ENCODE measurements around the gene KY. TPM values are rescaled to one million over a fixed set of nuclear protein-coding genes. Genes with fewer than 3 reads are reported as not detected.

Gene KY
- total and polyA plus RNA-seq, 10 of the 15 experiments (the other 5 are each of a cell fraction or from before 2014, with no cell fraction given) = 0.04 to 0.11 TPM; not detected in 8

DNA sequence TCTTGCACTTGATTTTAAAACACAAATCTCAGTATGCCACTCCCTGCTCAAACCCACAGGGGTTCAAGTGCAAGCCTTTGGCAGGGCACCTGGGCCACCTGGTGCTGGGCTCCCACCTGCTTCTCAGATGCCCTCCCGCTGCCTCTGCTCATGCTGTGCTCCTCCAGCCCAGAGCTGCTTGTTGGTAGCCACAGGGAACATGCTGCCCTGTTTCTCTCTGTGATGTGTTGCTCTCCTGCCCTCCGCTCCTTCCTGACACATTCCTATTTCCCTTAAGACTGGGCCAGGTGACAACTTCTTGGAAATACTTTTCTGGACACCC lies 27.1 kb upstream of the KY start (continued):
- TF ChIP-seq, protein P1, sequence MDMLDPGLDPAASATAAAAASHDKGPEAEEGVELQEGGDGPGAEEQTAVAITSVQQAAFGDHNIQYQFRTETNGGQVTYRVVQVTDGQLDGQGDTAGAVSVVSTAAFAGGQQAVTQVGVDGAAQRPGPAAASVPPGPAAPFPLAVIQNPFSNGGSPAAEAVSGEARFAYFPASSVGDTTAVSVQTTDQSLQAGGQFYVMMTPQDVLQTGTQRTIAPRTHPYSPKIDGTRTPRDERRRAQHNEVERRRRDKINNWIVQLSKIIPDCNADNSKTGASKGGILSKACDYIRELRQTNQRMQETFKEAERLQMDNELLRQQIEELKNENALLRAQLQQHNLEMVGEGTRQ (IDR thresholded peaks at IDR 0.05; ENCODE audit: borderline replicate concordance, low read depth, low read length) = no peak
- TF ChIP-seq CBX5 (IDR thresholded peaks at IDR 0.05; ENCODE audit: low read depth) = no peak

- no peak for TF ChIP-seq HDAC6 (IDR thresholded peaks at IDR 0.05; ENCODE audit: unreplicated experiment)
- no peak for TF ChIP-seq NFYB (IDR thresholded peaks at IDR 0.05; ENCODE audit: insufficient read depth, low read depth, low read length)
- TF ChIP-seq ESRRA (IDR thresholded peaks at IDR 0.05; ENCODE audit: low read length) = no peak
- no peak for TF ChIP-seq CEBPB (IDR thresholded peaks at IDR 0.05; ENCODE audit: borderline replicate concordance in 1 of 2, low read depth in 2 of 2, low read length in 2 of 2)
- no peak for TF ChIP-seq ATF7 (IDR thresholded peaks at IDR 0.05; ENCODE audit: low read depth)
- no peak for TF ChIP-seq RB1 (IDR thresholded peaks at IDR 0.05; ENCODE audit: borderline replicate concordance)
- TF ChIP-seq SMC3 (IDR thresholded peaks at IDR 0.05; ENCODE audit: borderline replicate concordance, low read length) = peak; percentile 26; the same call in 1 of the 2 replicates
- TF ChIP-seq CTCF (IDR thresholded peaks at IDR 0.05 in 2 of 3, conservative IDR thresholded peaks at IDR 0.05 in 1 of 3; ENCODE audit: control insufficient read depth in 2 of 3, extremely low read depth in 1 of 3, insufficient read depth in 1 of 3, low read depth in 3 of 3, low read length in 3 of 3) = peak; percentile 37 to 68 (median 41)
- no peak for TF ChIP-seq EP300 (IDR thresholded peaks at IDR 0.05; ENCODE audit: borderline replicate concordance in 1 of 2, control insufficient read depth in 1 of 2, low read depth in 2 of 2, low read length in 2 of 2)
- H3K27ac ChIP-seq (ENCODE audit: control insufficient read depth, insufficient read depth) = no peak overlapping the region
- H3K27me3 ChIP-seq (replicated peaks in 1 of 2; ENCODE audit: control insufficient read depth in 2 of 2, insufficient read depth in 2 of 2, low read length in 1 of 2) = peaks cover 0 to 3% of the 10 kb centered on the region in 2 experiments; a peak in 1 of 4 replicates
- CTCF ChIA-PET = interaction anchor here (1.0 kb wide), 1 partner anchor 16 kb away, joined by 3 read pairs; no protein-coding TSS in a partner anchor
- intact Hi-C loops (cut with micrococcal nuclease; ENCODE audit: unreplicated experiment) = no loop called here
- no peak overlapping the region for H2AFZ ChIP-seq (ENCODE audit: control insufficient read depth, low read depth, low read length)
- DNase-seq (ENCODE audit: low read depth, low spot score) (no peak), ATAC-seq (peak; percentile 76), FAIRE-seq (no peak)
- no peaks in the 10 kb centered on the region for H3K4me1 ChIP-seq (ENCODE audit: control insufficient read depth, insufficient read depth, low read length)
- SMC1A ChIA-PET (ENCODE audit: uncharacterized antibody, unreplicated experiment) = no interaction called here
- no peak overlapping the region for H3K9ac ChIP-seq (ENCODE audit: control insufficient read depth, insufficient read depth, low read length)
- RAD21 ChIA-PET (ENCODE audit: unreplicated experiment) = no interaction called here
- no peaks in the 10 kb centered on the region for H3K79me2 ChIP-seq (ENCODE audit: control insufficient read depth, insufficient read depth, low read length)
- POLR2A ChIA-PET = no interaction called here
- in situ Hi-C loops (cut with MboI) = no loop called here
- no peaks in the 10 kb centered on the region for H3K36me3 ChIP-seq (ENCODE audit: control insufficient read depth in 2 of 2, insufficient read depth in 2 of 2, low read length in 1 of 2)
- no peak overlapping the region for H3K4me2 ChIP-seq (ENCODE audit: control insufficient read depth, insufficient read depth)
- no peaks in the 10 kb centered on the region for H4K20me1 ChIP-seq (ENCODE audit: control insufficient read depth, insufficient read depth)
- BruUV-seq (replicated peaks) = no TSS peak
- peaks cover 4% of the 10 kb centered on the region; the same call in 2 of the 3 replicates for H3K9me3 ChIP-seq (replicated peaks; ENCODE audit: control insufficient read depth, insufficient read depth, low read length)
- WGBS (ENCODE audit: insufficient coverage, insufficient replicate concordance, low lambda C conversion rate, missing lambda C conversion rate) = 26% methylated on average over 11 of the region's 11 CpGs
- H3K4me3 ChIP-seq = no peak overlapping the region
Observed at GRCh38 chr3:134677196-134677986, 26.6 kb upstream of the KY start.
